ENCODE measurements around the gene EFCAB12.

Gene EFCAB12

GRCh38 chr3:129428376-129429079, at the start of gene EFCAB12:
EFCAB12 (minus strand) TSS chr3:129428636; CDS start chr3:129428488, 148 bp downstream.
- DNase-seq (ENCODE audit: low read depth, low spot score): peak; percentile 94
- Histone ChIP-seq H3K36me3 (ENCODE audit: insufficient read depth, insufficient read length, low read length) (peaks cover 41% of the 10 kb centered on the region), H3K27me3 (ENCODE audit: insufficient read depth, insufficient read length) (peaks cover 14% of the 10 kb centered on the region), H3K9ac (ENCODE audit: insufficient read length, low read depth) (peak within 1 kb of the TSS; percentile 26), H3K4me1 (ENCODE audit: insufficient read depth, insufficient read length) (peaks cover 12% of the 10 kb centered on the region), H3K9me3 (ENCODE audit: insufficient read depth, low read length) (no peaks in the 10 kb centered on the region), H3K4me3 (ENCODE audit: insufficient read length, low read depth) (peak within 1 kb of the TSS; percentile 53)
- TF ChIP-seq SUZ12 (IDR thresholded peaks at IDR 0.05; ENCODE audit: extremely low read depth, insufficient read depth, insufficient read length) (no peak), YY1 (IDR thresholded peaks at IDR 0.05; ENCODE audit: insufficient read depth, insufficient read length) (no peak), ZNF274 (IDR thresholded peaks at IDR 0.05; ENCODE audit: low read depth, low read length) (no peak)

- DNase-seq (ENCODE audit: low read depth, low spot score): no peak
- no peak for TF ChIP-seq SUZ12 (IDR thresholded peaks at IDR 0.05; ENCODE audit: extremely low read depth, insufficient read depth, insufficient read length)
- TF ChIP-seq YY1 (IDR thresholded peaks at IDR 0.05; ENCODE audit: insufficient read depth, insufficient read length): no peak
- TF ChIP-seq ZNF274 (IDR thresholded peaks at IDR 0.05; ENCODE audit: low read depth, low read length): no peak
- H3K9ac ChIP-seq (ENCODE audit: insufficient read length, low read depth): no peak overlapping the region
- H3K9me3 ChIP-seq (ENCODE audit: insufficient read depth, low read length): no peaks in the 10 kb centered on the region
- H3K4me3 ChIP-seq (ENCODE audit: insufficient read length, low read depth): no peak overlapping the region
- no peaks in the 10 kb centered on the region for H3K27me3 ChIP-seq (ENCODE audit: insufficient read depth, insufficient read length)
- H3K36me3 ChIP-seq (ENCODE audit: insufficient read depth, insufficient read length, low read length): peaks cover 57% of the 10 kb centered on the region
- H3K4me1 ChIP-seq (ENCODE audit: insufficient read depth, insufficient read length): peaks cover 1% of the 10 kb centered on the region
These were observed 48.1 kb upstream of the EFCAB12 start for GRCh38 chr3:129476586-129476985.

- Histone ChIP-seq H3K9me3 (ENCODE audit: insufficient read depth, low read length) (no peaks in the 10 kb centered on the region), H3K4me1 (ENCODE audit: insufficient read depth, insufficient read length) (no peaks in the 10 kb centered on the region), H3K36me3 (ENCODE audit: insufficient read depth, insufficient read length, low read length) (peaks cover 59% of the 10 kb centered on the region), H3K9ac (ENCODE audit: insufficient read length, low read depth) (no peak overlapping the region), H3K4me3 (ENCODE audit: insufficient read length, low read depth) (no peak overlapping the region), H3K27me3 (ENCODE audit: insufficient read depth, insufficient read length) (no peaks in the 10 kb centered on the region)
- TF ChIP-seq ZNF274 (IDR thresholded peaks at IDR 0.05; ENCODE audit: low read depth, low read length) (no peak), YY1 (IDR thresholded peaks at IDR 0.05; ENCODE audit: insufficient read depth, insufficient read length) (no peak), SUZ12 (IDR thresholded peaks at IDR 0.05; ENCODE audit: extremely low read depth, insufficient read depth, insufficient read length) (no peak)
- no peak for DNase-seq (ENCODE audit: low read depth, low spot score)
These were observed 47.4 kb upstream of the EFCAB12 start for GRCh38 chr3:129475863-129476262.

GRCh38 chr3:129474984-129475804, 46.8 kb upstream of the EFCAB12 start:
- no peak overlapping the region for H3K4me3 ChIP-seq (ENCODE audit: insufficient read length, low read depth)

GRCh38 chr3:129473769-129474152, 45.3 kb upstream of the EFCAB12 start:
- Histone ChIP-seq H3K27me3 (ENCODE audit: insufficient read depth, insufficient read length) (no peaks in the 10 kb centered on the region), H3K4me1 (ENCODE audit: insufficient read depth, insufficient read length) (no peaks in the 10 kb centered on the region), H3K9me3 (ENCODE audit: insufficient read depth, low read length) (no peaks in the 10 kb centered on the region), H3K9ac (ENCODE audit: insufficient read length, low read depth) (no peak overlapping the region), H3K36me3 (ENCODE audit: insufficient read depth, insufficient read length, low read length) (peaks cover 53% of the 10 kb centered on the region), H3K4me3 (ENCODE audit: insufficient read length, low read depth) (no peak overlapping the region)
- TF ChIP-seq YY1 (IDR thresholded peaks at IDR 0.05; ENCODE audit: insufficient read depth, insufficient read length) (no peak), ZNF274 (IDR thresholded peaks at IDR 0.05; ENCODE audit: low read depth, low read length) (no peak), SUZ12 (IDR thresholded peaks at IDR 0.05; ENCODE audit: extremely low read depth, insufficient read depth, insufficient read length) (no peak)
- no peak for DNase-seq (ENCODE audit: low read depth, low spot score)

More at GRCh38 chr3:129474984-129475804, 46.8 kb upstream of the EFCAB12 start:
- Histone ChIP-seq H3K27me3 (ENCODE audit: insufficient read depth, insufficient read length) (no peaks in the 10 kb centered on the region), H3K4me1 (ENCODE audit: insufficient read depth, insufficient read length) (no peaks in the 10 kb centered on the region), H3K9me3 (ENCODE audit: insufficient read depth, low read length) (no peaks in the 10 kb centered on the region), H3K36me3 (ENCODE audit: insufficient read depth, insufficient read length, low read length) (peaks cover 54% of the 10 kb centered on the region), H3K9ac (ENCODE audit: insufficient read length, low read depth) (no peak overlapping the region)
- DNase-seq (ENCODE audit: low read depth, low spot score): no peak
- no peak for TF ChIP-seq SUZ12 (IDR thresholded peaks at IDR 0.05; ENCODE audit: extremely low read depth, insufficient read depth, insufficient read length)
- no peak for TF ChIP-seq ZNF274 (IDR thresholded peaks at IDR 0.05; ENCODE audit: low read depth, low read length)
- TF ChIP-seq YY1 (IDR thresholded peaks at IDR 0.05; ENCODE audit: insufficient read depth, insufficient read length): no peak

GRCh38 chr3:129473067-129473768, 44.8 kb upstream of the EFCAB12 start:
- H3K9ac ChIP-seq (ENCODE audit: insufficient read length, low read depth): no peak overlapping the region
- no peaks in the 10 kb centered on the region for H3K27me3 ChIP-seq (ENCODE audit: insufficient read depth, insufficient read length)
- no peaks in the 10 kb centered on the region for H3K9me3 ChIP-seq (ENCODE audit: insufficient read depth, low read length)
- DNase-seq (ENCODE audit: low read depth, low spot score): no peak
- no peak for TF ChIP-seq SUZ12 (IDR thresholded peaks at IDR 0.05; ENCODE audit: extremely low read depth, insufficient read depth, insufficient read length)
- no peak for TF ChIP-seq YY1 (IDR thresholded peaks at IDR 0.05; ENCODE audit: insufficient read depth, insufficient read length)
- no peak for TF ChIP-seq ZNF274 (IDR thresholded peaks at IDR 0.05; ENCODE audit: low read depth, low read length)
- no peaks in the 10 kb centered on the region for H3K4me1 ChIP-seq (ENCODE audit: insufficient read depth, insufficient read length)
- peaks cover 49% of the 10 kb centered on the region for H3K36me3 ChIP-seq (ENCODE audit: insufficient read depth, insufficient read length, low read length)
- H3K4me3 ChIP-seq (ENCODE audit: insufficient read length, low read depth): no peak overlapping the region
